H1 (cell line): ENCODE data around the gene SEMA3B. TPM values are rescaled to one million over a fixed set of nuclear protein-coding genes. Genes with fewer than 3 reads are reported as not detected.

Experiments
- CTCF ChIA-PET: fragments of 300-600 bp; sonication (Branson Sonifier 250); formaldehyde crosslinking; loops from one replicate; lab custom pipeline; 2021; ENCODE audit not compliant: partially characterized antibody; lab: Charles Lee
- POLR2A ChIA-PET: fragments of 300-600 bp; sonication (Branson Sonifier 250); formaldehyde crosslinking; loops from one replicate; lab custom pipeline; 2021; ENCODE audit warnings: inconsistent platforms; ENCODE audit not compliant: partially characterized antibody; lab: Charles Lee
- DNase-seq, 2 experiments: peaks; one replicate each; pipeline versions ENCODE4 v3.0.0 to v3.0.0-alpha.2; 2010 to 2022; ENCODE audit warnings: low spot score in 2 of 2, low read depth in 1 of 2, mixed read lengths in 1 of 2
- FAIRE-seq: peaks from 2 replicates; lab custom pipeline; 2011; peaks lifted over from hg19 to GRCh38; lab: Jason Lieb, UNC
- H2AFZ ChIP-seq: 2 replicates; pipeline ENCODE4 v1.8.1; 2012; ENCODE audit warnings: low read length, inconsistent platforms
- H2AK5ac ChIP-seq: 2 replicates; pipeline ENCODE4 v1.6.1; 2013; ENCODE audit warnings: low read depth, low read length
- H2BK120ac ChIP-seq: replicated peaks from 2 replicates; pipeline ENCODE3; 2013; ENCODE audit warnings: low read depth, low read length, inconsistent platforms
- H2BK12ac ChIP-seq: 2 replicates; pipeline ENCODE4 v1.6.1; 2013; ENCODE audit warnings: low read depth, low read length
- H2BK15ac ChIP-seq: 2 replicates; pipeline ENCODE4 v1.6.1; 2013; ENCODE audit warnings: low read length
- H2BK20ac ChIP-seq: 2 replicates; pipeline ENCODE4 v1.6.1; 2013; ENCODE audit warnings: low read length
- H2BK5ac ChIP-seq: 2 replicates; pipeline ENCODE4 v1.6.1; 2013; ENCODE audit warnings: low read depth, low read length
- H3K14ac ChIP-seq: 2 replicates; pipeline ENCODE4 v1.6.1; 2013; ENCODE audit warnings: inconsistent platforms; ENCODE audit not compliant: insufficient read length
- H3K18ac ChIP-seq: 2 replicates; pipeline ENCODE4 v1.6.1; 2013; ENCODE audit warnings: low read length; ENCODE audit errors: extremely low read depth
- H3K23ac ChIP-seq: 2 replicates; pipeline ENCODE4 v1.6.1; 2013; ENCODE audit warnings: inconsistent platforms; ENCODE audit not compliant: insufficient read length
- H3K23me2 ChIP-seq: 2 replicates; pipeline ENCODE4 v1.6.1; 2013; ENCODE audit warnings: low read depth, low read length
- H3K27ac ChIP-seq: 2 replicates; pipeline ENCODE4 v1.6.1; 2011; ENCODE audit warnings: low read depth, low read length, inconsistent platforms
- H3K27me3 ChIP-seq, 4 experiments: replicated peaks in 1 of 4; 1 replicate in 1 of 4; 2 replicates in 3 of 4; pipeline versions ENCODE4 v1.6.1 to v1.8.1; 2011 to 2013; ENCODE audit warnings: low read length in 3 of 4, mild to moderate bottlenecking in 3 of 4, inconsistent platforms in 2 of 4, mixed read lengths in 2 of 4, moderate library complexity in 1 of 4; ENCODE audit not compliant: control insufficient read depth in 3 of 4, insufficient read depth in 3 of 4; ENCODE audit errors: extremely low read depth in 1 of 4
- H3K36me3 ChIP-seq, 4 experiments: 2 replicates each; pipeline versions ENCODE4 v1.6.1 to v1.8.1; 2011 to 2013; ENCODE audit warnings: mild to moderate bottlenecking in 4 of 4, low read length in 3 of 4, moderate library complexity in 2 of 4, control low read depth in 1 of 4, inconsistent platforms in 1 of 4; ENCODE audit not compliant: insufficient read depth in 4 of 4, control insufficient read depth in 2 of 4
- H3K4ac ChIP-seq: replicated peaks from 2 replicates; pipeline ENCODE3; 2013; ENCODE audit warnings: low read length, low read depth, mixed read lengths, inconsistent platforms; ENCODE audit not compliant: insufficient read length
- H3K4me1 ChIP-seq, 4 experiments: replicated peaks in 1 of 4; 1 replicate in 1 of 4; 2 replicates in 3 of 4; pipeline versions ENCODE4 v1.6.1 to v1.8.1; 2011 to 2013; ENCODE audit warnings: low read length in 3 of 4, inconsistent platforms in 2 of 4, mixed read lengths in 1 of 4; ENCODE audit not compliant: insufficient read depth in 4 of 4, control insufficient read depth in 3 of 4
- H3K4me2 ChIP-seq, 2 experiments: 2 replicates each; pipeline versions ENCODE4 v1.6.1 to v1.8.1; 2011 to 2013; ENCODE audit warnings: low read depth in 2 of 2, low read length in 2 of 2, control low read depth in 1 of 2, inconsistent platforms in 1 of 2, mild to moderate bottlenecking in 1 of 2; ENCODE audit not compliant: insufficient read depth in 1 of 2
- H3K4me3 ChIP-seq, 4 experiments: fragments of 200-600, 300-600 bp in 1 of 4; sonication (generic), shearing (Covaris generic), sonication (Bioruptor Twin) in 1 of 4; 2 replicates each; pipeline versions ENCODE4 v1.5.1 to v1.8.1; 2011 to 2016; ENCODE audit warnings: low read length in 4 of 4, low read depth in 3 of 4, control low read depth in 2 of 4, inconsistent platforms in 2 of 4, mild to moderate bottlenecking in 2 of 4, mixed read lengths in 1 of 4, moderate library complexity in 1 of 4; ENCODE audit not compliant: insufficient read depth in 2 of 4; ENCODE audit errors: extremely low read depth in 1 of 4
- H3K56ac ChIP-seq: replicated peaks from 2 replicates; pipeline ENCODE3; 2013; ENCODE audit warnings: low read depth, mild to moderate bottlenecking, mixed read lengths, low read length, inconsistent platforms; ENCODE audit not compliant: insufficient read length
- H3K79me1 ChIP-seq: 2 replicates; pipeline ENCODE4 v1.6.1; 2013; ENCODE audit warnings: low read depth, low read length, control low read depth
- H3K79me2 ChIP-seq, 2 experiments: 2 replicates each; pipeline versions ENCODE4 v1.6.1 to v1.8.1; 2012 to 2013; ENCODE audit warnings: low read length in 2 of 2, mild to moderate bottlenecking in 2 of 2, inconsistent platforms in 1 of 2; ENCODE audit not compliant: insufficient read depth in 2 of 2, control insufficient read depth in 1 of 2
- H3K9ac ChIP-seq, 4 experiments: replicated peaks in 1 of 4; 1 replicate in 1 of 4; 2 replicates in 3 of 4; pipeline versions ENCODE4 v1.6.1 to v1.8.1; 2011 to 2013; ENCODE audit warnings: low read depth in 3 of 4, low read length in 3 of 4, control low read depth in 2 of 4, mild to moderate bottlenecking in 2 of 4, moderate library complexity in 2 of 4, inconsistent platforms in 1 of 4; ENCODE audit errors: extremely low read depth in 1 of 4
- H3K9me3 ChIP-seq, 2 experiments: 2 replicates each; pipeline versions ENCODE4 v1.6.1 to v1.8.1; 2012 to 2013; ENCODE audit warnings: mild to moderate bottlenecking in 2 of 2, moderate library complexity in 2 of 2, control low read depth in 1 of 2, inconsistent platforms in 1 of 2, low read depth in 1 of 2, low read length in 1 of 2, mixed read lengths in 1 of 2; ENCODE audit not compliant: insufficient read depth in 2 of 2
- H4K20me1 ChIP-seq, 2 experiments: replicated peaks in 1 of 2; 2 replicates each; pipeline versions ENCODE3 to v1.8.1; 2011 to 2013; ENCODE audit warnings: inconsistent platforms in 2 of 2, low read length in 2 of 2, mild to moderate bottlenecking in 1 of 2; ENCODE audit not compliant: insufficient read depth in 2 of 2, control insufficient read depth in 1 of 2
- H4K5ac ChIP-seq: 2 replicates; pipeline ENCODE4 v1.6.1; 2013; ENCODE audit warnings: low read length, low read depth, mixed read lengths, inconsistent platforms; ENCODE audit not compliant: insufficient read length
- H4K8ac ChIP-seq: 2 replicates; pipeline ENCODE4 v1.8.0; 2013; ENCODE audit warnings: mild to moderate bottlenecking, moderate library complexity, low read length, inconsistent platforms; ENCODE audit not compliant: insufficient read depth; ENCODE audit errors: extremely low read depth
- H4K91ac ChIP-seq: replicated peaks from 2 replicates; pipeline ENCODE3; 2013; ENCODE audit warnings: low read length, mixed read lengths, inconsistent platforms; ENCODE audit not compliant: insufficient read length
- BRCA1 ChIP-seq: IDR thresholded peaks from 2 replicates; pipeline ENCODE4 v1.6.1; 2012; ENCODE audit warnings: low read depth, low read length, improper control_type of control experiment
- CTBP2 ChIP-seq: IDR thresholded peaks from 2 replicates; pipeline ENCODE4 v1.7.0; 2011; ENCODE audit warnings: borderline replicate concordance, mild to moderate bottlenecking, moderate library complexity, mixed read lengths, low read length; ENCODE audit not compliant: insufficient read depth, insufficient read length
- GTF2F1 ChIP-seq: IDR thresholded peaks from 2 replicates; pipeline ENCODE4 v1.6.1; 2012; ENCODE audit warnings: low read depth, low read length, improper control_type of control experiment, borderline replicate concordance
- HDAC2 ChIP-seq, 2 experiments: fragments of 300-600 bp in 1 of 2; sonication (generic) in 1 of 2; IDR thresholded peaks; 2 replicates each; pipeline ENCODE4 v1.6.1; 2011 to 2012; ENCODE audit warnings: low read depth in 2 of 2, low read length in 2 of 2, mild to moderate bottlenecking in 2 of 2, moderate library complexity in 2 of 2, borderline replicate concordance in 1 of 2, inconsistent platforms in 1 of 2
- RBBP5 ChIP-seq: IDR thresholded peaks from 2 replicates; pipeline ENCODE4 v1.7.1; 2012; ENCODE audit warnings: low read depth, mild to moderate bottlenecking, inconsistent platforms, low read length, moderate library complexity, borderline replicate concordance
- RXRA ChIP-seq: IDR thresholded peaks from 2 replicates; pipeline ENCODE4 v1.6.1; 2011; ENCODE audit warnings: low read depth, mild to moderate bottlenecking, low read length, moderate library complexity; ENCODE audit not compliant: insufficient read depth
- SUZ12 ChIP-seq: fragments of 200-600 bp; sonication (generic); IDR thresholded peaks from 2 replicates; pipeline ENCODE4 v1.6.1; 2012; ENCODE audit warnings: mild to moderate bottlenecking, inconsistent platforms, low read length, moderate library complexity, mixed read lengths
- WGBS, 2 experiments: shearing (Covaris generic) in 1 of 2; methylation state at CpG; one replicate each; pipeline versions ENCODE4 v1.1.6 to v1.1.7; 2013 to 2015; ENCODE audit warnings: low lambda C conversion rate in 2 of 2, mixed read lengths in 2 of 2, inconsistent platforms in 1 of 2, low coverage in 1 of 2, missing lambda C conversion rate in 1 of 2; ENCODE audit not compliant: insufficient replicate concordance in 2 of 2, insufficient coverage in 1 of 2, insufficient read length in 1 of 2; ENCODE audit errors: extremely low coverage in 1 of 2, missing lambda C conversion rate in 1 of 2; 5-methylcytosine and 5-hydroxymethylcytosine counted together
- polyA plus RNA-seq, 7 experiments: library from polyadenylated mRNA; depleted of rRNA in 3 of 7; stranded (reverse) in 5 of 7; unstranded in 2 of 7; fragments of >200 nt in 5 of 7; fragments of 200-250 nt in 2 of 7; gene quantifications; 1 replicate in 5 of 7; 2 replicates in 1 of 7; 4 replicates in 1 of 7; pipeline versions ENCODE4 v1.2.1 to v1.2.3, GENCODE V29; 2011 to 2013; ENCODE audit warnings: missing spikeins in 2 of 7, mixed read lengths in 2 of 7
- total RNA-seq: library from RNA; stranded (reverse); fragmentation: NEBNext Ultra II Directional; extraction: Animal tissue kit (Norgen Biotek cat#: 25700); gene quantifications from 2 replicates; pipeline ENCODE4 v1.2.1, GENCODE V29; 2021

SEMA3B gene
- total and polyA plus RNA-seq, 2 of the 8 experiments (the other 6 are each of a cell fraction or from before 2014, with no cell fraction given) = 3.0 to 4.7 TPM

DNA sequence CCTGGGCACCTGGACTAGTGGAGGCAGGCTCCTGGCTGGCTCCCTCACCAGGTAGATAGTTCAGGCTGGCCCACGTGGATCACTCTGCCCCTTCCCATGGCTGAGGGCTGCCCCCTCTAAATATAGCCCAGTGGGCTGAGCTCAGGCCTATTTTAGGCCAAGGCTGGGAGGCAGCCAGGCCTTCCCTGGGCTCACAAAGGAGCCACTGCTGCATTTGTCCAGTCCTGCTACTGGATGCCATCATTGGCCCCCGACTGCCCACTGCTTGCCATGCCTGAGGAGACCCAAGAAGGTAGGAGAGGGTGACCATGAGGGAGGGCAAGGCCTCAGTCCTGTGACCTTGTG is 9.9 kb downstream of the SEMA3B start, which contains the start of gene LSMEM2:
Gene LSMEM2, plus strand, starts transcription at position 208 of the 345 bp plus-strand sequence. Its CDS starts 27 bp downstream, at position 235.
- Histone ChIP-seq H4K5ac (no peak within 1 kb of the TSS), H3K4me3 (no peak within 1 kb of the TSS), H3K27ac (no peak within 1 kb of the TSS), H4K91ac (no peak within 1 kb of the TSS), H3K4me1 (peaks cover 0 to 12% (median 7%) of the 10 kb centered on the region in 4 experiments; a peak in 5 of 7 replicates), H3K79me1 (no peaks in the 10 kb centered on the region), H3K14ac (no peak within 1 kb of the TSS), H2BK120ac (no peak within 1 kb of the TSS), H2BK12ac (no peak within 1 kb of the TSS), H3K9ac (peak within 1 kb of the TSS in 1 of 4 experiments; percentile 19; a peak in 2 of 7 replicates), H3K56ac (no peak within 1 kb of the TSS), H3K23me2 (peaks cover 2% of the 10 kb centered on the region; the same call in 1 of the 2 replicates), H3K18ac (no peak within 1 kb of the TSS), H2BK20ac (no peak within 1 kb of the TSS), H3K4ac (no peak within 1 kb of the TSS), H3K23ac (no peak within 1 kb of the TSS), H3K79me2 (no peaks in the 10 kb centered on the region), H2BK5ac (no peak within 1 kb of the TSS), H3K27me3 (peaks cover 20 to 41% (median 33%) of the 10 kb centered on the region in 4 experiments), H2AFZ (no peak within 1 kb of the TSS), H2AK5ac (no peak within 1 kb of the TSS), H4K8ac (no peak within 1 kb of the TSS), H3K36me3 (no peaks in the 10 kb centered on the region), H2BK15ac (no peak within 1 kb of the TSS), H3K4me2 (no peak within 1 kb of the TSS), H3K9me3 (no peaks in the 10 kb centered on the region; a peak in 1 of 4 replicates), H4K20me1 (no peaks in the 10 kb centered on the region)
- CTCF ChIA-PET = interaction anchor here (0.9 to 53.5 kb wide), 8 partner anchors 9 to 57 kb away, joined by 4 to 2149 read pairs (median 11); partner anchors contain the start of genes GNAI2, HYAL2, IFRD2 and SLC38A3
- FAIRE-seq (no peak), DNase-seq (no peak)
- WGBS, 2 experiments = 71% methylated on average over 2 of the region's 2 CpGs; no CpG with 5 or more reads in 1 of the 2 experiments
- TF ChIP-seq HDAC2 (IDR thresholded peaks at IDR 0.05; ENCODE audit: borderline replicate concordance in 1 of 2, low read depth in 2 of 2, low read length in 2 of 2) (no peak), BRCA1 (no peak), SUZ12 (no peak), GTF2F1 (no peak), CTBP2 (no peak), RBBP5 (no peak), RXRA (no peak)
- POLR2A ChIA-PET = interaction anchor here (0.9 to 9.6 kb wide), 11 partner anchors 11 to 126 kb away, joined by 3 to 122 read pairs (median 3); partner anchors contain the start of genes GNAI2, HYAL2 and IFRD2
